Activated CD8-positive, alpha-beta memory T cell treated with anti-CD3 and anti-CD28 coated beads for 36 hours (primary cell): ENCODE results near the gene PRKCH. TPM values are rescaled to one million over a fixed set of nuclear protein-coding genes. Genes with fewer than 3 reads are reported as not detected.

Experiments
- CTCF ChIA-PET: fragments of 350-600 bp; sonication (Branson Sonifier 250); formaldehyde crosslinking; loops from one replicate; lab custom pipeline; 2021; ENCODE audit warnings: antibody characterized with exemption; lab: Charles Lee
- POLR2A ChIA-PET: fragments of 350-600 bp; sonication (Branson Sonifier 250); formaldehyde crosslinking; loops from one replicate; lab custom pipeline; 2021; ENCODE audit warnings: antibody characterized with exemption; lab: Charles Lee
- total RNA-seq, 2 experiments: library from RNA; stranded (reverse); gene quantifications; one replicate each; pipeline ENCODE4 v1.2.3, GENCODE V29; 2021

The PRKCH gene
- total RNA-seq, 2 experiments from 2014 or later = 185 to 189 TPM

DNA sequence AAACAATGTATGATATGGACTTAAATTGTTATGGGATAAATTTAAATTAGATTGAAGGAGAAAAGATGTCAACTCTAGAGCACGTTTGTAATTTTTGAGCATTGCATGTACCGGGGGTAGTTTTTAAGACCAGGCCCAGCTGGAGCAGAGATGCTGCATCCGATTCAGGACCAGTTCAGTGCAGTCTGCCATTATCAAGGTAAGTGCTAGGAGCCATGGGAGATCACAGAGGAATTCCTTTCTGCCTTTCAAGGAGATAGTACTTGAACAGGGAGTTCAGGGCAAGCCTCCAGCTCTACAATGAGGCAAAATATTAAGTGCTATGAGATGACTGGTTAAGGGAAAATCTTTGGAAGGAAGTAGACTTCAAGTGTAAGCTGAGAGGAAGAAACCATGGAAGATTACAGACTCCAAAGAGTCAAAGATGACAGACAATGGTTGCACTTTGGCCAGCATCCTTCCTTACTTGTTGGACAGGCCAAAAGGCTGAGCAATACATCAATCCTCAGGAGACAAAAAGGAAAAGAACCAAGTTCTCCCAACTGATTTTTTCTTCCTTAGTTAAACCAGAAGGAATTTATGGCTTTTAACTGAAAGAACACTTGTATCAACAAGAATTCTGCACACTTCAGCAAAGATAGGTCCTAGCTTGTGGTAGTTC lies 260.7 kb downstream of the PRKCH start:
- CTCF ChIA-PET = no interaction called here
- POLR2A ChIA-PET = no interaction called here

DNA sequence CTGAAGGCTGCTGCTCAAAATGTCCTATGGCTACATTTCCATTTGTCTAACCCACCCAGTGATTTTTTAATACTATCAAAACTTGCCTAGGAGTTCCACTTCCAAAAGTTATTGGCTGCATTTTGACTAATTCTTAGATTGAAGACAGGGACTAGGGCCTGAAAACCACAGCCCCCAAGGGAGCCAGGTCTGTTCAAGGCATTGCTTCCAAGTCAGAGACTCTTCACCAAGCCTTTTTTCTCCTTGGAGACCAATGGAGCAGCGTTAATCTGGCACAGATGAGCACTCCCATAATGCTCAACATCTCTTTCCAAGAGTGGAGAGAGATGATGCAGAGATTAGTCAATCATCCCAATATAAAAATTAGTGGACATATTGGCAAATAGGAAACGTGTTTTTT lies 261.4 kb downstream of the PRKCH start:
- ChIA-PET CTCF (no interaction called here), POLR2A (no interaction called here)

DNA sequence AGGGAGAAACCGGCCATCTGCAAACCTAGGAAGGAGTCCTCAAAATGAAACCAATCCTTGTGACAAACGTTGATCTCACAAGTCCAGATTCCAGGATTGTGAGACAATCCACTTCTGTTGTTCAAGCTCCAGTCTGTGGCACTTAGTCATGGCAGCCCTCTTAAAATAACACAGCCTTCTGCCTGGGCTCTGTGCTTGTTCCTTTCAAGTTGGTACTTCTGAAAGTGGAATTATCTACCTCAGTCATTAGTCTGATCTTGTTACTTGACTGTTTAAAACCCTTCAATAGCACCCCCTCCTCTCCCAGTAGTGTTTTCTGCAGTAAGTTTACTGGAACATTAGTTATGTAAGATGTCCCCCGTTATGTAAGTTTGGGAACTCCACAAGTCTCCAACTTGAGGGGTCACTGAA lies 263.0 kb downstream of the PRKCH start:
- CTCF ChIA-PET = no interaction called here
- POLR2A ChIA-PET = no interaction called here

DNA sequence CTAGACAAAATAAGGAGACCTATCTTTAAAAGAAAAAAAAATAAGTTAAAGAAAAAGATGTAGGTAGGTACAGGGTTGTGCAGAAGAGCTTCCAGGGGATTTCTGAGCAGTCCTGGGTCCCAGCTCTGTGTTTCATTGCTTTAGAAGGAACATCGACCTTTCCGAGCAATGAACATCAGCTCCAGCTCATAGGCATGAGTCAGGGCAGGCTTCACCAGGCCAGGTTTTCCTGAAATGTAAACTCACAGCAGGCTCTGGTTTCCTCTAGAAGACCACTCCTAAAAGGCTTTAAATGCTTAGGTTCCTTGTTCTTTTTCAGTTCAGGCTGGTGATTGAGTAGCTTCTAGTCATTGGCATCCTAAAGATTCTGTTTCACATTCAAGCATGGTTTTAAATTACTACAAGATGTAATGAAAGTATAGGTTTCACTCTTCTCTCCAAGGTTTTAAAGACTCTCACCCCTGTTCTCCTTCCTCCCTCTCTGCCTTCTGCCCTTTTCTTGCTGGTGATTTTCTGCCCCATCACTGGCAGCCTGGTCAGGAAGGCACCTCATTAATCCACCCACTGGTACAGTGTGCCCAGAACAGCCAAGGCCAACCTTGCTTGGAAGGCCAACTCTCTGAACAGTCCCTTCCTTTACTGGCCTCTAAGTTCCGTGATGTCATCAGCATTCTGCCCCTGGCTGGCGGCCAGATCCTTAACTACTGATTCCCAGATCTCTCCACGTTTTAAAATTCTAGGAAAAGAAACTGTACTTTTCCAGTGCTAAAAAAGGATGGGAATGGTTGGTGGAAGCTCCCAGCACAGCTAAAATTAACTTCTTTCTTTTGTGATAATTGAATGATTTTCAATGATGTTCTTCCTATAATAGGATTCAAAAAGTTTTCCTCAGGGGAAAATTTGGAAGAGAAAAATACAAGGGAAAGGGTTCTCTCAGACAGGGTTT lies 264.5 kb downstream of the PRKCH start:
- POLR2A ChIA-PET = interaction anchor here (0.5 kb wide), 1 partner anchor 194 kb away, joined by 7 read pairs; no protein-coding TSS in a partner anchor
- CTCF ChIA-PET = interaction anchor here (0.6 to 0.7 kb wide), 2 partner anchors 13 to 1124 kb away, joined by 3 read pairs; no protein-coding TSS in a partner anchor

DNA sequence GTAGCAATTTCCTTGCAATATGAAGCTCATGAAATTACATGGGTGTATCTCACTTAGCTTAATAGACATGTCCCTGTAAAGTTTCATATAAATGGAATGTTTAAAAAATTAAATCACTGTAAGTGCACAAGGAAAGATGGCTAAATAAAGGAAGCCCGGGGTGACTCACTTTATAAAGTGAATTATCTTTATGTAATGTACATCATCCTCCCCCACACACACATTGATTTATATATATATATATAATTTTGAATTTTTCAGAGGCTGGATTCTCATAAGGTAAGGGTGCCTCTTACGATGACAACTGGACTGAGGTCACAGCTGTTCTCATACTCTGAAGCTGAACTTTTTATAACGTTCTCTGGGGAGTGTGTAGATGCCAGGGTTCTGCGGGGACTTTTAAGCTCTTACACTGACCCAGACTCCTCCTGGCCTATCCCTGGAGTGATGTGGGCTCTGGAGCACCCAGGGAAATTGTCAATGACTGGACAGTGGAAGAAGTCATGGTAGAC lies 265.2 kb downstream of the PRKCH start:
- ChIA-PET POLR2A (interaction anchor here (0.5 kb wide), 1 partner anchor 193 kb away, joined by 7 read pairs; no protein-coding TSS in a partner anchor), CTCF (interaction anchor here (0.6 kb wide), 1 partner anchor 1124 kb away, joined by 3 read pairs; no protein-coding TSS in a partner anchor)

DNA sequence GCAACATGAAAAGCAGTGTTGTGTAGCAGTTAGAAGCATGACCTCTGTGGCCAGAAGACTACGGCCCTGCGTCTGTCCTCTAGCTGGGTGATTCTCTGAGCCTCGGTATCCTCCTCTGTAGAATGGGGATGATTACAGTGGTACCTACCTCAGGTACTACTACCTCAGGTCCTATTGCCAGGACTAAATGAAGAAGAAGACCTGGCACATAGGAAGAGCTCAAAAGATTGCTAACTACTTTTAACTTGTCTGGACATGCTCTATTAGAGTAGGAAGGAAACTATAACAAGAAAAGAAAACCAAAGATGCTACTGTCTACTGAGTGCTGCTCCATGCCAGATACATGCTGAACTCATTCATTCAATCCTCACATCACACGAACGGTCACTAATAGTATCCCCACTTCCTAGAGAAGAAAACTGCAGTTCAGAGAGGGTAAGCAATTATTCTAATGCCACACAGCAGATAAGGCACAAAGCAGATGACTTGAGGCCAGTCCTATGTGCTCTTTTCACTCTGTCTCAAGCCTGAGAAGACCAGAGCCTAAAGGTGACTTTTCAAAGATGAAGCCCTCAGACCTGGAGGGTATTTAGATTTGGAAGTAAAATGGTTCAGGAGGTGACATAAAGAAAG lies 265.8 kb downstream of the PRKCH start:
- CTCF ChIA-PET = no interaction called here
- POLR2A ChIA-PET = interaction anchor here (0.7 kb wide), 1 partner anchor 258 kb away, joined by 3 read pairs; no protein-coding TSS in a partner anchor

DNA sequence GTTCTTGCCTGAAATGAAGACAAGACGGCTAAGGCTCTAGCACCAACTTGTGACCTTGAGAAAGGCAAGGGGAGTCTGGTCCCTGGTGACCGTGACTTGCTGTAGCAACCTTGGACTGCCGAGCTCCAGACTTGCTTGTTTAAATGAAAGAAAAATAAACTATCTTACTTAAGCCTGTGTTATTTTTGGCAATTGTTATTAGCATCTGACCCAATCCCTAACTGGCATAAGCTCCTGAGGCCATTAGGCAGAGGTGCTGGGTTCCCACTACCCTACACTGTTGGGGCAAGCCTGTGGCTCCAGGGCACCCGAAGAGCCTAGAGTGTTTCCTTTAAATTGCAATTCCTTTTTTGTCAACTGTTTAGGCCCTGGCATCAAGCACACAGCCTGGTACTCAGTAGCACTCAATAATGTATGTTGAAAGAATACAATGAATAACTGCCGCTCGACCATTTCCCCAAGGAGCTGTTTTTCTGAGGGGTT lies 267.1 kb downstream of the PRKCH start:
- ChIA-PET POLR2A (no interaction called here), CTCF (no interaction called here)

DNA sequence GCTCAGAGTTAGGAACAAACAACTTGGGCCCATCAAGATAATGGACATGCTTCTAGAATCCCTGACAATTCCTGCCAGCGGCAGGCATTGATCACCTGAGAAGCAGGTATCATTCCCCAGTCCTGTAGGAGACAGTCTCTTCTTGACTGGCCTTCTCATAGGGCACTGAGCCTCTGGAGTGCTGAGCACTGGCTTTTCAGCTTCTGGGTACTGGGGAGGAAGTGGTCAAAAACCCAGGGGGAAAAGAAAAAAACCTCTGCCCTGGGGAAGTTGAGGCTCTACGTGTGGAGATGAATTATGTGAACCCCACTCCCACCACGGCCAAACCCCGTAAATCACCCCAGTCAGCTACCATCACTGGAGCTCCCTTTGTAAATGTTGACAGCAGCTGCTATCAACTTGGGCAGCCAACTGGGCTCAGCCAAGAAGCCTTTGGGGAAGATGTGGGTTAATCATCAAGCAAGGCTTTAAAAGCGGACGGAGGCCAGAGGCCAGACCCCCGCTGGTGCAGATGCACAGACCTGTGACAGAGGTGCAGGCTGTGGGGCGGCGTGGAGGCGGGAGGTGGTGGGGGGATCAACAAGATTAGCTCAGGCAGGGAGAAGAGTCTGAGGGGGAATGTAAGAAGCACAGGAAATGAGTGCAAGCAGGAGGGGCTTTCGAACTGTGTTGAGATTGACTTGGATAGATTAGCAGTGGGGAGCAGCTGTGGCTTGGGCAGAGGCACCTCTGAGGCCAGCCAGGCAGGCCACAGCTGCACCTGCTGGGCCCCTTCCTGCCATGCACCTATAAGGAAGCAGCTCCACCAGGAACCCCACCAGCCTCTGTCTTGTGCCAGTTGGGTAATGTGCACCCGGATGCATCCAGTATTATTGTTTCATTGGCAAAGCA lies 268.6 kb downstream of the PRKCH start:
- POLR2A ChIA-PET = interaction anchor here (0.8 kb wide), 1 partner anchor 87 kb away, joined by 8 read pairs; no protein-coding TSS in a partner anchor
- CTCF ChIA-PET = interaction anchor here (0.6 to 0.9 kb wide), 2 partner anchors 24 kb away, joined by 3 read pairs; no protein-coding TSS in a partner anchor

DNA sequence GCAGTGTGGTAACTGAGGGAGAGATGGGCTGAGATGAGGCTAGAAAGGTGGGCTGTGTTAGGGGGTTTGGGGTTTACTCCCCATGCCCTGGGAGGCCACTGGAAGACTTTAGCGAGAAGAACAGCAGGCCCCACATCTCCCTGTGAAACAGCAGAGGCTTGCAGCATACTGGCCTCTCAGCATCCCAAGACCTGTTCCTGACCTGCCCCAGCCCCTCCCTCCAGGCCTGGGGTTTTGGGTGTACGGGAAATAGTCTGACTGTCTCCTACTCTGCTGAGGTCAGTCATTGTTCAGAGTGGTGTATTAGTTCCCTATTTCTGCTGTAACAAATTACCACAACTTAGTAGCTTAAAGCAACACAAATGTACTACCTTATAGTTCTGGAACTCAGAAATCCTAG lies 270.5 kb downstream of the PRKCH start:
- CTCF ChIA-PET = no interaction called here
- POLR2A ChIA-PET = no interaction called here

DNA sequence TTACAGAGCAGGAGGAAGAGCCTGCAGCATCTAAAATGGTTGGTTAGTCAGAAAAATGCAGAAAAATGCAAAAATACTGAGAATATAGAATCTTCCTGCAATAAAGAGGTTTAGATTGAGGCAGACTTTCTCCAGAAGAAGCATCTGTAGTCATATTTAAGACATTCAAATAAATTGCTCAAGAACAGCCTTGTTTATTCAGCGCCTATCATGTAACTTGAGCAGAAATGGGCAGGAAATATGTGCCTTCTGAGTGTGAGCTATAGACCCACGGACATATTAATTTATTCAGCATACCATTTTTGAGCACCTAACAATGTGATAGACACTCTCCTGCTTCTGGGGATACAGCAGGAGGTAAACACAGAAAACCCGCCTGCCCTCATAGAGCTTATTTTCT lies 272.0 kb downstream of the PRKCH start:
- ChIA-PET POLR2A (no interaction called here), CTCF (no interaction called here)

DNA sequence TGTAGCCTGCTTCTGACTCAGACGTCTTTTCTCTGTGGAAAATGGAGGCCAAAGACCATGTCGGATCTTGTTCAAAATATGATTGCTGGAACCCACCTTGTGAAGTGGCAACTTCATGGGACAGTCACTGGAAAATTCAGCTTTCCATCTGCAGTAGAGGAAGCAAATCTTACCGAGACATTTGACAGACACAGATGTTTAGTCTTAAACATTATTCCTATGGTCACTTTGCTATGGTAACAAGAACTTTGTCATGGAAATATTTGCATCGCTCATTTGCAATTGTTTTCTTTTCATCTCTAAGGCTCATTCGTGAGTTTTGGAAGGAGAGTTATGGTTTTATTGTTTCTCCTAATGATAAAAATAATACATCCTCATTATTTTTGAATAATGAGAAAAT lies 275.6 kb downstream of the PRKCH start:
- ChIA-PET CTCF (no interaction called here), POLR2A (no interaction called here)

DNA sequence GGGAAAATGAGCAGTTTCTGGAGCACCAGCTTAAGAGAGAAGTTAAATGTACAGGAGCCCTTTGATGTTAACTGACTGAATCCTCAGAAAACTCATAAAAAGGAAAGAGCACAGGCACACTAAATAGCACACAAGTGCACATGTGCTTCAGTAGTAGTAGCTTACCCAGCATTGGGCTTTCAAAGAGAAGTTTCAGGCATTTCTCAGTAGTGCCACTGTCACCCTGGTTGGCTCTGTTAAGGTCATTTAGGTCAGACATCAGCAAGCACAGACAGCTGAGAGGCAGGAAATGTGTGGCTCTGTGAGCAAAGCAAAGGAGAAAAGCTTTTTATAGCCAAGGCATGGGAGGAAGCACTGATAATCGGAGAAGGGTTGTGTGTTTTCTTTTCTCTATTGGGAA lies 277.6 kb downstream of the PRKCH start:
- CTCF ChIA-PET = interaction anchor here (0.7 kb wide), 1 partner anchor 121 kb away, joined by 3 read pairs; no protein-coding TSS in a partner anchor
- POLR2A ChIA-PET = interaction anchor here (0.6 kb wide), 1 partner anchor 79 kb away, joined by 4 read pairs; no protein-coding TSS in a partner anchor

DNA sequence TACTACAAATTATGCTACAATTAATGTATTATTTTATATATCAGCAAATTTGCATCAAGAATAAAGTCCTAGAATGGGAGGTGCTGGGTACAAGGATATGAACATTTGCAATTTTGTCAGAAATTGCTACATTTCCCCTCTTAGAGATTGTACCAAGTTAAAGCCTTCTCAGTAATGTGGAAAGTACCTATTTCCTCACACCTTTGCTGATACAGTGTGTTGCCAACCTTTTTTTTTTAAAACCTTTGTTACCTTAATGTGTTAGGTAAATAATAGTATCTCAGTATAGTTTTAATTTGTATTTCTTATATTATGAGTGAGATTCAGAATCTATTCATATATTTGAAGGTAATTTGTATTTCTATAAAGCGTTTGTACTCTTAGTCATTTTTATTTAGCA lies 278.6 kb downstream of the PRKCH start:
- CTCF ChIA-PET = interaction anchor here (0.9 kb wide), 1 partner anchor 158 kb away, joined by 3 read pairs; no protein-coding TSS in a partner anchor
- POLR2A ChIA-PET = no interaction called here

Other genes starting within 250 kb of the PRKCH start
- 1 to 10 TPM; 1.4 to 2.1 TPM for gene TMEM30B, start 40.2 kb upstream of the PRKCH start, total RNA-seq